ENCODE data around the gene POLE.

Gene POLE, protein sequence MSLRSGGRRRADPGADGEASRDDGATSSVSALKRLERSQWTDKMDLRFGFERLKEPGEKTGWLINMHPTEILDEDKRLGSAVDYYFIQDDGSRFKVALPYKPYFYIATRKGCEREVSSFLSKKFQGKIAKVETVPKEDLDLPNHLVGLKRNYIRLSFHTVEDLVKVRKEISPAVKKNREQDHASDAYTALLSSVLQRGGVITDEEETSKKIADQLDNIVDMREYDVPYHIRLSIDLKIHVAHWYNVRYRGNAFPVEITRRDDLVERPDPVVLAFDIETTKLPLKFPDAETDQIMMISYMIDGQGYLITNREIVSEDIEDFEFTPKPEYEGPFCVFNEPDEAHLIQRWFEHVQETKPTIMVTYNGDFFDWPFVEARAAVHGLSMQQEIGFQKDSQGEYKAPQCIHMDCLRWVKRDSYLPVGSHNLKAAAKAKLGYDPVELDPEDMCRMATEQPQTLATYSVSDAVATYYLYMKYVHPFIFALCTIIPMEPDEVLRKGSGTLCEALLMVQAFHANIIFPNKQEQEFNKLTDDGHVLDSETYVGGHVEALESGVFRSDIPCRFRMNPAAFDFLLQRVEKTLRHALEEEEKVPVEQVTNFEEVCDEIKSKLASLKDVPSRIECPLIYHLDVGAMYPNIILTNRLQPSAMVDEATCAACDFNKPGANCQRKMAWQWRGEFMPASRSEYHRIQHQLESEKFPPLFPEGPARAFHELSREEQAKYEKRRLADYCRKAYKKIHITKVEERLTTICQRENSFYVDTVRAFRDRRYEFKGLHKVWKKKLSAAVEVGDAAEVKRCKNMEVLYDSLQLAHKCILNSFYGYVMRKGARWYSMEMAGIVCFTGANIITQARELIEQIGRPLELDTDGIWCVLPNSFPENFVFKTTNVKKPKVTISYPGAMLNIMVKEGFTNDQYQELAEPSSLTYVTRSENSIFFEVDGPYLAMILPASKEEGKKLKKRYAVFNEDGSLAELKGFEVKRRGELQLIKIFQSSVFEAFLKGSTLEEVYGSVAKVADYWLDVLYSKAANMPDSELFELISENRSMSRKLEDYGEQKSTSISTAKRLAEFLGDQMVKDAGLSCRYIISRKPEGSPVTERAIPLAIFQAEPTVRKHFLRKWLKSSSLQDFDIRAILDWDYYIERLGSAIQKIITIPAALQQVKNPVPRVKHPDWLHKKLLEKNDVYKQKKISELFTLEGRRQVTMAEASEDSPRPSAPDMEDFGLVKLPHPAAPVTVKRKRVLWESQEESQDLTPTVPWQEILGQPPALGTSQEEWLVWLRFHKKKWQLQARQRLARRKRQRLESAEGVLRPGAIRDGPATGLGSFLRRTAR (N-terminal part only)

GRCh38 chr12:132687211-132688164 lies at the start of gene POLE, which contains the start of gene PXMP2:
POLE (minus strand) TSS chr12:132687342; CDS start chr12:132687315, 27 bp downstream.
PXMP2 (plus strand) TSS chr12:132687587; CDS start chr12:132687671, 84 bp downstream.
- peak; percentile 97 for DNase-seq (ENCODE audit: low spot score)

GRCh38 chr12:132736913-132737312 lies 49.8 kb upstream of the POLE start:
- no peak for DNase-seq (ENCODE audit: low spot score)

DNA sequence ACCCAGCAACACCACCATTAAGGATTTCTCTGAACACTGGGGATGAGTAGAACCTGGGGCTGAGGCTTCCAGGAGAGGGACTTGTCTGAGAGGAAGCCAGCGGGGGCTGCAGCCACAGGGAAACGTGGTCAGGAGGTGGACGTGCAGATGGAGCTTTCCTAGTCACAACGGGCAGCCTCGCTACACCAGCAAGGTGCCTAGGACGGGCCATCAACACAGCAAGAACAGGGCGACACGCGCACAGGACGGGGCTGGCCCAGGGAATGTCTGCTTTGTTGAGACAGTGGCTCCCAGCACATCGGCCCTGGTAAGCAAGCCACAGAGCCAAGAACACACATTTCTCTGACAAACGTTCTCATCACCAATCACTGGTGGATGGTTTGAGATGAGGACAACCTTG lies 49.2 kb upstream of the POLE start:
- DNase-seq (ENCODE audit: low spot score) = no peak

- DNase-seq (ENCODE audit: low spot score) = no peak
These were observed 48.4 kb upstream of the POLE start for GRCh38 chr12:132735496-132735895.

DNA sequence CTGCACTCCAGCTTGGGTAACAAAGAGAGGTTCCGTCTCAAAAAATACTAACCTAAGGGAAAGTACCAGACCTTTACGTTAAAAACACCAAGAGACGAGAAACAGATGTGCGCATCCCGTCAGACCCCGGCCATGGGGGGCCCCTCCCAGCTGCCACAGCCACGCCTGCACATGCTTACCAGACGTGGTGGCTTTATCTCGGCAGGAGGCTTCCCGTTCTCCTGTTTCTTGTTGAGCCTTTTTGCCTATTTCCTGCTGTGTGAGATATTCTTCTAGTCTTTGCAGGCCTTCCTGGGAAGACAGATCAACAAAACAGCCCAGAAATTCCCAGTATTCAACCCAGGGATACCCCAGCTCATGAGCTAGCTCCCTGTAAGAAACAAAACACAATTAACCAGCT lies 47.1 kb upstream of the POLE start:
- no peak for DNase-seq (ENCODE audit: low spot score)

- no peak for DNase-seq (ENCODE audit: low spot score)
These were observed 44.4 kb upstream of the POLE start for GRCh38 chr12:132731574-132731973.

DNA sequence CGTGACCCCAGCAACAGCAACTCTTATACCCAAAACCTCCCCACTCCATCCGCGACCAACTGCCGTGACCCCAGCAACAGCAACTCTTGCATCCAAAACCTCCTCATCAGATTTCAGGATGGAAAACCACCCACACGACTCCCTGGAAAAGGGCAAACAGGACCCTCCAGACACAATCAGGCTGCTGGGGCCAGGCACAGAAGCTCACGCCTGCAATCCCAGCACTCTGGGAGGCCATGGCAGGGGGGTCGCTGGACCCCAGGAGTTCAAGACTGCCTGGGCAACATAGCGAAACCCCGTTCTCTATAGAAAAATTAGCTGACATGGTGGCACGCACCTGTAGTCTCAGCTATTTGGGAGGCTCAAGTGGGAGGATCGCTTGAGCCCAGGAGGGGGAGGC lies 43.2 kb upstream of the POLE start:
- no peak for DNase-seq (ENCODE audit: low spot score)

GRCh38 chr12:132729541-132730320 lies 42.6 kb upstream of the POLE start:
- DNase-seq (ENCODE audit: low spot score) = no peak

GRCh38 chr12:132728502-132728901 lies 41.4 kb upstream of the POLE start:
- DNase-seq (ENCODE audit: low spot score) = no peak

GRCh38 chr12:132727091-132727794 lies 40.1 kb upstream of the POLE start:
- no peak for DNase-seq (ENCODE audit: low spot score)

DNA sequence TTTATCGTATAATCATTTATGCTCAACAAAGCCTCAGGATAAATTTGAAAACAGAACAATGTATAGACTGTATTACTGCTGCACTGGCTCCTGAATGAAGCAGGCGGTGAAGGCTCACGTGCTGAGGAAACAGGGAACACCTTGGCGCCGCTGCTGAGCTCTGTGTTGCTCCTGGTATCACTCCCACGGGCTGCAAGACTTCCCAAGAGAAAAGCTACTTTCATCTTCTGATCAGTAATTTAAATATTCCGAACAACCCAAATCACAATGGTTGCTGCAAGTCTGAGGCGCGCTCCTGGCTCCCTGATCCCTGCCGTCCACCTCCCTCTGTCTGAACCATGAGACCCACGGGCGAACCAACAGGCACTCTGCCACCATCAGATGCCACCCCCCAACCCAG lies 39.2 kb upstream of the POLE start:
- DNase-seq (ENCODE audit: low spot score) = no peak

DNA sequence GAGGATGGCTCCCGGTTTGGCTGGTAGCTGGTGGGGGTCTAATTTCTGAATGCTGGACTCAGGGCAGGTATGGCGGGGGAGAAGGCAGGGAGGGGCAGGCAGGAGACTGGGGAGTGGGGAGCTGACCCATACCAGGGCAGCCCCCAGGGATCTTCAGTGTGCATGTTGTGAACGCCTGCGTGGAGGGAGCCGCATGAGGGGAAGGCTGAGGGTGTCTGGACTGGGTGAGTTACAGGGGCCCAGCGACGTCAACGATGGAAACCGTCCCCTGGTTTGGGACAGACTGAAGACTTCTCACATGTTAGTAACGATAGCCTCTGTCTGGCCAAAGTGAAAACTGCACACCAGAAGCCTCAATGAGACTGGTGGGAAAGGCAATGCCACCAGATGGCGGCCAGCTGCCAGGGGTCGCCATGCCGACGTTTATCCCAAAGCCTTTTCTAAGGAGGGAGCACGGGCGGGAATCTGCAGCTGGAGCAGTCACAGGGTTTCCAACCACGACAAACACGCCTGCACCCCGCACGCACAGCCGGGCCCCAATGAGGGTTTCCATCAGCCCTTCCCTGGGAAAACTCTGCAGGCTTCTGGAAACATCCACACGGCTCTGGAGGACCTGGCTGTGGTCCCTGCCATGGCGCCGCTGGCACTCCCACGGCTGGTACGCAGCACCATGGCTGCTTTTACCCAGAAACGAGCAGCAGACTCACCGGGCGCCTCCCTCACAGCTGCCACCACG lies 37.5 kb upstream of the POLE start:
- no peak for DNase-seq (ENCODE audit: low spot score)

DNA sequence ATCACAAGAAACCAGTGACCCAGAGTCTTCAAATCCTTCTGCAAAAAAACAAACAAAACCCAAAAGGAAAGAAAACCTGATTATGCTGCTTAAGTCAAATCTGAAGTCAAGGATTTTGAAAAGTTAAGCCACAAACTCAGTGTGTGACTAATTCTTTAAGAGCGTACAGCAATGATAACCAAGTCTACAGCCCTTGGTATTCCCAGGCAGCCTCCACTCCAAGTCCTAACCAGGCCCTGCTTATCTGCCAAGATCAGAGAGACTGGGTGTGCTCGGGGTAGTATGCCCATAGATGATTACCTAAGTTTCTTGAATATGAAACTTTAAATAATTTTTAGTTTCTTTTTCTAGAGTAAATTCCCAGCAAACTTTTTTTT lies 36.6 kb upstream of the POLE start:
- DNase-seq (ENCODE audit: low spot score) = no peak

GRCh38 chr12:132723015-132723763 lies 36.0 kb upstream of the POLE start:
- DNase-seq (ENCODE audit: low spot score) = no peak

DNA sequence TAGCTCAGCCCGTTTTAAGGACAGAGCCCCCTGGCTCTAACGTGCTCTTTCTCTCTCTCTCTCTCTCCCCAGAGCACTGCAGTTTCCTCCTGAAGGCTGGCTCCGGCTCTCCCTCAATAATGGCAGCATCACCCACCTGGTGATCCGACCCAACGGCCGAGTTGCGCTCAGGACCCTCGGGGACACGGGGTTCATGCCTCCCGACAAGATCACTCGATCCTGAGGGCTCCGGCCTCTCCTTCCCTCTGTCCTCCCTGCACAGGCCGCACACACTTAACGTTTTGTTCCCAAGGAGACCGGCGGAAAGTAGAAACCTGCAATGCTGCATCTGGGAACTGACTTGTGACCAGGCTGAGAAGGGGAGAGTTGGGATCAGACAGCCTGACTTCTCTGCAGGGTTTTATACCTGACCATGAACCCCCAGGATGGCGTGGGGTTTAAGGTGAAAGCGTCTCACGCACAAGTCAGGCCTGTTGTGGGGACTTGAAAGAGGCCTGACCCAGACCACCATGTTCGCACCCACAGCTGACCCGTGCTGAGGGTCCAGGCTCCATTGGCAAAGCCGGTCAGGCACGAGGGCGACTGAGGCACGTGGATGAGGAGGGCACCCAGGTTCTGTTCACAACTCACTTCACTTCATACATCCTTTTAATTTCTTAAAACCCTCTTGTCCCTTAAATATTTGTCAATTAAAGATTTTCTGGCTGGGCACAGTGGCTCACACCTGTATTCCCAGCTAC lies 33.6 kb upstream of the POLE start:
- no peak for DNase-seq (ENCODE audit: low spot score)

GRCh38 chr12:132719954-132720324 lies 32.8 kb upstream of the POLE start:
- DNase-seq (ENCODE audit: low spot score) = no peak
